ENCODE data around the gene KRT33B.
"Not testable (repeated sequence)": the region's sequence is repeated elsewhere in the genome, so short reads cannot be mapped to it uniquely, and the experiment has no call there.

DNA sequence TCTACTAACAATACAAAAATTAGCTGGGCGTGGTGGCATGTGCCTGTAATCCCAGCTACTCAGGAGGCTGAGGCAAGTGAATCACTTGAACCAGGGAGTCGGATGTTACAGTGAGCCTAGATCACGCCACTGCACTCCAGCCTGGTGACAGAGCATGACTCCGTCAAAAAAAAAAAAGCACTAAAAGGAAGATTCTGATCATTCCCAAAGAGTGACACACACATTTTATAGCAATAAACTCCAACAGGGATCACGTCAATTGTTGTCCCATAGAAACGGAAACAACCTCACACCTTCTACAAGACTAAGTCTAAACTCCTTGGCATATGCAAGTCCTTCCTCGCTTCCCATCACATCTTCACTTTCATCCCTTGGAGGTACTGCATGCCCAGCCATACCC lies 10.5 kb upstream of the KRT33B start:
- TF ChIP-seq, protein P1, sequence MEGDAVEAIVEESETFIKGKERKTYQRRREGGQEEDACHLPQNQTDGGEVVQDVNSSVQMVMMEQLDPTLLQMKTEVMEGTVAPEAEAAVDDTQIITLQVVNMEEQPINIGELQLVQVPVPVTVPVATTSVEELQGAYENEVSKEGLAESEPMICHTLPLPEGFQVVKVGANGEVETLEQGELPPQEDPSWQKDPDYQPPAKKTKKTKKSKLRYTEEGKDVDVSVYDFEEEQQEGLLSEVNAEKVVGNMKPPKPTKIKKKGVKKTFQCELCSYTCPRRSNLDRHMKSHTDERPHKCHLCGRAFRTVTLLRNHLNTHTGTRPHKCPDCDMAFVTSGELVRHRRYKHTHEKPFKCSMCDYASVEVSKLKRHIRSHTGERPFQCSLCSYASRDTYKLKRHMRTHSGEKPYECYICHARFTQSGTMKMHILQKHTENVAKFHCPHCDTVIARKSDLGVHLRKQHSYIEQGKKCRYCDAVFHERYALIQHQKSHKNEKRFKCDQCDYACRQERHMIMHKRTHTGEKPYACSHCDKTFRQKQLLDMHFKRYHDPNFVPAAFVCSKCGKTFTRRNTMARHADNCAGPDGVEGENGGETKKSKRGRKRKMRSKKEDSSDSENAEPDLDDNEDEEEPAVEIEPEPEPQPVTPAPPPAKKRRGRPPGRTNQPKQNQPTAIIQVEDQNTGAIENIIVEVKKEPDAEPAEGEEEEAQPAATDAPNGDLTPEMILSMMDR (IDR thresholded peaks at IDR 0.05) = not testable (repeated sequence)
- not testable (repeated sequence) for TF ChIP-seq POLR2A (IDR thresholded peaks at IDR 0.05)
